Hepatocyte (in vitro differentiated cells): ENCODE results near the gene NTRK3.

Experiments used
- CTCF ChIP-seq: fragments of 200-600 bp; sonication (generic); IDR thresholded peaks from 2 replicates; pipeline ENCODE4 v1.5.1; 2016; ENCODE audit warnings: antibody characterized with exemption, mild to moderate bottlenecking; ENCODE audit not compliant: poor library complexity
- EZH2 ChIP-seq: fragments of 200-600 bp; sonication (generic); IDR thresholded peaks from 2 replicates; pipeline ENCODE4 v1.6.1; 2016; ENCODE audit warnings: antibody characterized with exemption, mild to moderate bottlenecking, borderline replicate concordance

DNA sequence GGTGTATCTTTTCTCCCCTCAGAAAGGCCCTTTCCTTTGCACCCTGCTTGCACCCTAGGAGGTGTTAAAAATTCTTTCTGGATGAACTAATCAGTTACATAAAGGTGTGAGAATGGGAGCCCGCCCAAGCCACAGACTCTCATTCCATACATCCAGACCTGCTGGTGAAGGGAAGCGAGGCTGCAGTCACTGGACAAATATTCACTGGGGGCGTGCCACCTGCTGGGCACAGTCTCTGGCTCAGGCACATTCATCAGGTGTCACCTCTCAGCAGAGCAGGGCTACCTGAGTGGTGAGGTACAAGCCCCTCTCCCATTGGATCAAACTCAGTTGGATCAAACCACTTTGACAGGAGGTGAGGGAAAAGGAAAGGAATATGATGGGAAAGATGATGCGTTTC, 52.0 kb downstream of the NTRK3 start:
- TF ChIP-seq CTCF = no peak
- no peak for TF ChIP-seq EZH2
